B cell (primary cell): ENCODE data around the gene GPC2.
A peak's percentile ranks its signal among the peaks of the same experiment; 100 is the strongest.

Experiments
- CTCF ChIP-seq: fragments of 200-600 bp; IDR thresholded peaks from one replicate; pipeline ENCODE4 v1.8.0; 2022; ENCODE audit warnings: antibody characterized with exemption, mild to moderate bottlenecking
- EZH2 ChIP-seq: IDR thresholded peaks from 2 replicates; pipeline ENCODE4 v1.6.1; 2012; ENCODE audit warnings: borderline replicate concordance, low read depth, mild to moderate bottlenecking, moderate library complexity, low read length; ENCODE audit not compliant: insufficient read depth, poor library complexity, severe bottlenecking

- peak; percentile 90 for TF ChIP-seq CTCF
- TF ChIP-seq EZH2 = no peak
Observed at GRCh38 chr7:100132697-100133151, 44.5 kb downstream of the GPC2 start.
